GM21526 (cell line): ENCODE results near the gene GLB1L.
"Not testable (repeated sequence)": the region's sequence is repeated elsewhere in the genome, so short reads cannot be mapped to it uniquely, and the experiment has no call there.

Source experiments
- ATAC-seq: cut with Tn5 transposase; IDR thresholded peaks from one replicate; pipeline ENCODE4 v1.9.1; 2021; ENCODE audit warnings: moderate library complexity; ENCODE audit not compliant: unreplicated experiment, low FRiP score

The GLB1L gene

GRCh38 chr2:219245148-219245898 is at the start of gene GLB1L, which contains the start of gene STK16:
TSS of gene GLB1L (minus strand) at chr2:219245444. CDS start at chr2:219243573, 1,871 bp downstream.
TSS of gene STK16 (plus strand) at chr2:219245479. CDS start at chr2:219246000, 521 bp downstream.
- peak; percentile 76 for ATAC-seq

GRCh38 chr2:219294356-219295351 is 49.4 kb upstream of the GLB1L start:
- peak; percentile 82 for ATAC-seq

GRCh38 chr2:219293736-219294231 is 48.5 kb upstream of the GLB1L start:
- ATAC-seq, result no peak

GRCh38 chr2:219292616-219293015 is 47.4 kb upstream of the GLB1L start:
- ATAC-seq, result no peak

GRCh38 chr2:219291910-219292490 is 46.8 kb upstream of the GLB1L start:
- no peak for ATAC-seq

- no peak for ATAC-seq
These were observed 46.1 kb upstream of the GLB1L start for GRCh38 chr2:219291394-219291793.

GRCh38 chr2:219290381-219291171 is 45.3 kb upstream of the GLB1L start:
- ATAC-seq, result no peak

GRCh38 chr2:219289537-219290361 is 44.5 kb upstream of the GLB1L start:
- ATAC-seq, result no peak

GRCh38 chr2:219289195-219289536 is 43.9 kb upstream of the GLB1L start:
- ATAC-seq, result no peak

GRCh38 chr2:219287580-219288265 is 42.5 kb upstream of the GLB1L start:
- ATAC-seq, result no peak

GRCh38 chr2:219287116-219287440 is 41.8 kb upstream of the GLB1L start:
- not testable (repeated sequence) for ATAC-seq

GRCh38 chr2:219286436-219287115 is 41.3 kb upstream of the GLB1L start:
- ATAC-seq, result no peak

GRCh38 chr2:219285894-219286425 is 40.7 kb upstream of the GLB1L start:
- no peak for ATAC-seq

- no peak for ATAC-seq
These were observed 40.1 kb upstream of the GLB1L start for GRCh38 chr2:219285373-219285735.

GRCh38 chr2:219284501-219285372 is 39.5 kb upstream of the GLB1L start:
- ATAC-seq, result no peak

GRCh38 chr2:219282943-219283581 is 37.8 kb upstream of the GLB1L start:
- ATAC-seq, result no peak

- ATAC-seq, result no peak
These were observed 37.1 kb upstream of the GLB1L start for GRCh38 chr2:219282375-219282774.
